HAP-1 (cell line): ENCODE measurements around the gene PEX10.
A peak's percentile ranks its signal among the peaks of the same experiment; 100 is the strongest.

ENCODE experiments used
- DNase-seq, 2 experiments: peaks; one replicate each; pipeline ENCODE4 v3.0.0-alpha.2; 2016 to 2020; ENCODE audit warnings: low spot score in 2 of 2
- H3K27me3 ChIP-seq: fragments of 250-450 bp; sonication (Bioruptor Pico); 2 replicates; pipeline ENCODE4 v1.5.1; 2020; ENCODE audit warnings: low read depth, mild to moderate bottlenecking, moderate library complexity
- H3K36me3 ChIP-seq: fragments of 250-450 bp; sonication (Bioruptor Pico); replicated peaks from 2 replicates; pipeline ENCODE4 v1.5.1; 2020; ENCODE audit warnings: mild to moderate bottlenecking
- H3K4me1 ChIP-seq: fragments of 250-450 bp; sonication (Bioruptor Pico); 2 replicates; pipeline ENCODE4 v1.5.1; 2020; ENCODE audit warnings: mild to moderate bottlenecking
- H3K4me3 ChIP-seq: fragments of 250-450 bp; sonication (Bioruptor Pico); 2 replicates; pipeline ENCODE4 v1.5.1; 2020; ENCODE audit warnings: mild to moderate bottlenecking, moderate library complexity
- H3K9me3 ChIP-seq: fragments of 250-450 bp; sonication (Bioruptor Pico); 2 replicates; pipeline ENCODE4 v1.5.1; 2020; ENCODE audit warnings: mild to moderate bottlenecking, moderate library complexity
- in situ Hi-C: fragments of 300-500 bp; cut with MboI; formaldehyde crosslinking; loops from 3 replicates; pipeline ENCODE4 v1.14.3; 2020; ENCODE audit warnings: low sequenced_read_pairs, inconsistent platforms, mixed read lengths

PEX10 gene

DNA sequence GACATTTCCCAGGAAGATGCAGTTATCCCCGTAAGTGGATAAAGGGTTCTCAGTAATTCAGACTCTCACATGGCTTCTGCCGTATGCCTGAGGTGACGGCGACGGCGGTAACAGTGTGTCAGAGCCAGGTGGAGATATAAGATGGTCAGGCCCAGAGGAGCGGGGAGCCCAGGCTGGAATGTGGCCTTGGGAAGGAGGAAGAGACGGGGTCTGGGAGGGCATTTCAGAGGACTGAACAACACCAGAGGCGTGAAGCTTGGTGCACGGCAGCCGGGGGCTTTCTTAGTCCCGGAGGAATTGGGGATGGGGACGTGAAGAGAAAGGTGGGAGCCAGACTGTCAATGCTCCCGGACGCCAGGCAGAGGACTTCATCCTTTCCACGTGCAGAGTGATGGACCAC, 19.7 kb downstream of the PEX10 start:
- in situ Hi-C loops, result no loop called here
- DNase-seq, result no peak
- Histone ChIP-seq H3K4me1 (peaks cover 5% of the 10 kb centered on the region), H3K4me3 (peak overlapping the region; percentile 94), H3K36me3 (peaks cover 45% of the 10 kb centered on the region), H3K9me3 (no peaks in the 10 kb centered on the region), H3K27me3 (no peaks in the 10 kb centered on the region)

DNA sequence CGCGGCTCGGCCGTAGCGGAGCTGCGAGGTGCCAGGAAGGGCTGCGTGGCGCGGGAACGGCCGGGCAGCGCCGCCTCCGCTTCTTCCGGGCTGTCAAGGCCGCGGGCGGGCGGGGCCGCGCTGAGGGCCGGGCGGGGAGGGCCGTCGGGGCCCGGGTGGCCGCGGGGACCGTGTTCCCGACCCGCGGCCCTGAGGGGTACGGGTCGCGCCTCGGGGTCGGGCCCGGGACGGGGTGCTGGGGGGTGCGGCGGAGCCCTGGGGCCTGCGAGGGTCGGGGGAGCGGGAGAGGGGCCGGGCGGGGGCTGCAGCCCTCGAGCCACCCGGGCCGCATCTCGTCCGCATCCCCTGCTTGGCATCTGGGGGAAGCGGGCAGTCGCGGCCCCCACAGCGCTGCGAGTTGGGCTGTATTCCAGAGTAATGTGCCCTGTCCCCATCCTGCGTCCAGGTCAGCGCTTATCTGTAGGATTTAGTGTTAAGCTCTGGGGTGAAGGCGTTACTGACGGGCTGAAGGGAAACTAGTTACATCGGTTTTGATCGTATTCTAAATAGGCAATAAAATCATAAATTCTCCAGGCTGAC, 20.3 kb downstream of the PEX10 start:
- H3K4me3 ChIP-seq, result peak overlapping the region; percentile 94
- no peaks in the 10 kb centered on the region for H3K9me3 ChIP-seq
- no peak for DNase-seq
- H3K27me3 ChIP-seq, result no peaks in the 10 kb centered on the region
- in situ Hi-C loops, result no loop called here
- H3K4me1 ChIP-seq, result peaks cover 5% of the 10 kb centered on the region
- H3K36me3 ChIP-seq, result peaks cover 45% of the 10 kb centered on the region

DNA sequence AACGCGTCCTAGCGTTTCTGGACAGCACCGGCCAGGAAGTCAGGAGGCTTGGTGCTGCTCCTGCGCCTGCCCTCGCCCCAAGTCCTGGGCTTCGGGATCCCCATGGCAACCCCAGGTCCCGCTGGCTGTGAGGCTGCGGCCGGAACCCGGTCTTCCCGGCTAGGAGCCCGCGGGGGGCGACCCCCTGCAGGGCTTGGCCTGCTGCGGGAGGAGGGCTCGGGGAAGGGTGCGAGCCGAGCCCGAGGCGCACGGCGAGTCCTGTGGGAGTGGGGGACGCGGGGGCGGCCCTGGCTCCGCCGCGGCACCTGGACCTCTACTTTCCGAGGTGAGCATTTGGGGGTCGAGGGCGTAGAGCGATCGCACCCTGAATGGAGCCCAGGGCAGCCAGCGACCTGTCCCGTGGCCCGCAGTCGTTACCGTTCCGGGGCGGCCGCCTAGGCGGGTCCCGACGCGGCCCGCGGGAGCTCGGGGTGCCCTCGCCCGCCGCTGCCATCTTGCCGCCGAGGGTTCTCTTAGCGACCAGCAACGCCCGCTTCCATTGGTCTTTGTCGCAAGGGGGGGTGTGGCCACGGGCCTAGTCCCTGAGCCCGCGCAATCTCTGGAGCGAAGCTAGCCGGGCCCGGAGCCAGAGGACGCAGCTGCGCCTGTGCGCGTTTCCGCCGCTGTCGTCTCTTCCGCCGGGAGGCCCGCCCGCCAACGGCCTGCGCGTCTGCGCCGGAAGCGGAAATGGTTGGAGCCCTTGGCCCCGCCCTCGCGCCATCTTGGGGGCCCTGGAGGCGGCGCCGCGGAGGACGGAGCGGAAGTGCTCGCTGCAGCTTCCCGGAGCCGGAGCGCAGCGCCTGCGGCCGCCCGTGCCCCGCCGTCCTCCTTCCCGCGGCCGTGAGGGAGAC, 21.1 kb downstream of the PEX10 start, which contains the start of the genes MORN1 and RER1:
Gene MORN1 (minus strand): TSS at position 514 of the 890 bp plus-strand sequence. CDS start 21 bp downstream, at position 493.
Gene RER1 (plus strand): TSS at position 801 of the 890 bp plus-strand sequence. CDS start 3,950 bp downstream, outside the sequence.
- DNase-seq, result peak; percentile 94 to 99
- in situ Hi-C loops, result no loop called here
- Histone ChIP-seq H3K9me3 (no peaks in the 10 kb centered on the region), H3K36me3 (peaks cover 40% of the 10 kb centered on the region), H3K27me3 (no peaks in the 10 kb centered on the region), H3K4me3 (peak within 1 kb of the TSS; percentile 94), H3K4me1 (peaks cover 5% of the 10 kb centered on the region)

DNA sequence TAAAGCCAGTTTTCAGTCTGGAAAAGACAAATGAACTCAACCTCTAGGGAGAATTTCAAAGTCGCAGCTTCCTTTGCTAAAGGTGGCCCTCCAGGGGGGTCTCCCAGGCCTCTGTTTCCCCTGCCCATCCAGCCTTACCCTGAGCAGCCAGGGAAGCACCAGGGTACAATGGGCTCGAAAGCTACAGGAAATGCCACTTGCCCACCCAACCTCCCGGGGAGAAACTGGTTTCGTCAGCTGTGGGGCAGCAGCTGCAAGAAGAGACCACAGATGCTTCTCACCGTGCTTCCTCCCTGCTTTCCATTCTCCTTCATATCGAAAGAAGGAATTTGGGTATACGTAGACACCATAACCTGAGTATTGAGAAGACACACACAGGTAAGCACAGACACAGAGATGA, 22.7 kb downstream of the PEX10 start:
- DNase-seq, result no peak
- in situ Hi-C loops, result no loop called here
- Histone ChIP-seq H3K4me1 (peaks cover 5% of the 10 kb centered on the region), H3K4me3 (no peak overlapping the region), H3K36me3 (peaks cover 28% of the 10 kb centered on the region), H3K27me3 (no peaks in the 10 kb centered on the region), H3K9me3 (no peaks in the 10 kb centered on the region)

- no peak for DNase-seq
- in situ Hi-C loops, result no loop called here
- H3K27me3 ChIP-seq, result no peaks in the 10 kb centered on the region
- peaks cover 5% of the 10 kb centered on the region for H3K4me1 ChIP-seq
- peaks cover 20% of the 10 kb centered on the region for H3K36me3 ChIP-seq
- H3K4me3 ChIP-seq, result no peak overlapping the region
- no peaks in the 10 kb centered on the region for H3K9me3 ChIP-seq
Measured at GRCh38 chr1:2388004-2388913, 24.1 kb downstream of the PEX10 start.

DNA sequence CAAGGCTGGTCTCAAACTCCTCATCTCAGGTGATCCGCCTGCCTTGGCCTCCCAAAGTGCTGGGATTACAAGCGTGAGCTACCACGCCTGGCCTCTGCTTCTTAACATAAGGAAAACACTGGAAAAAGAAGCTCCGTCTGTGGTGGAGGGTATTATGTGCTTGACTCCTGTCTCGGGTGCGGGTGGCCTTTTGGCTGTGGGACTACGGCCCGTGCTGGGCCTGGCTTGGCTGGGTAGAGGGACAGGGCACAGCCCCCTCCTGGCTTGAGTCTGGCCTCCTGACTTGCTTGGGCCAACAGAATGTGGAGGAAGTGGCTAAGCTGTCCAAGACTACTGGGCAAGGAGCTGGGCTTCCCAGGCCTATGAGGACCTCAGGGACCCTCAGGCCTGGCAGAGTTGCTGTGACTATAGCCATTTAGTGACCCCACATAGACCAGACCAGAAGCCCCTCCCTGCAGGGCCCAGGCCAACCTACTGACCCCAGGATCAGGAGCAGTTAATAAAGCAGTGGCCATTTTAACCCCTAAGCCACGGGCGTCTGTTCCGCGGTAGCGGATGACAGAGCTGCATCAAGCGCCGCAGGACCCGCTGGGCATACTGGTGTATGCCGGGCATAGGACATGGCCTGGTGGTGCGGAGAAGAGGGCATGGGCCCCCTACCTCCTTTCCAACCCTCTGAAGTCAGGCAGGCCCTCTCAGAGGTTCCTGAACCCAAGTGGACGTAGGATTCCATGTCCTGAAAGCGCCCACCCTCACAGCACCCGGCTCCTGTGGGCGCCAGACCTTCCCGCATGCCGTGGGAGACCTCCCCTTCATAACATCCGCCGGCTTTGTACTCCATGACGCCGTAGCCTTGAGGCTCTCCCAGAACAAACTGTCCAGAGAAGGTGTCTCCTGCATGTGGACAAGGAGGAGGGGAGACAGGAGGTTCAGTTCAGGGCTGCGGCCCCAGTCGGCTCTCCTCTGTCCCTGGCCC, 25.4 kb downstream of the PEX10 start:
- Histone ChIP-seq H3K4me3 (no peak overlapping the region), H3K36me3 (peaks cover 18% of the 10 kb centered on the region), H3K9me3 (no peaks in the 10 kb centered on the region), H3K4me1 (peaks cover 3% of the 10 kb centered on the region; the same call in 1 of the 2 replicates), H3K27me3 (no peaks in the 10 kb centered on the region)
- DNase-seq, result peak in 1 of 2 experiments; percentile 6
- in situ Hi-C loops, result no loop called here

- Histone ChIP-seq H3K4me3 (no peak overlapping the region), H3K36me3 (peaks cover 12% of the 10 kb centered on the region), H3K9me3 (no peaks in the 10 kb centered on the region), H3K4me1 (peaks cover 3% of the 10 kb centered on the region; the same call in 1 of the 2 replicates), H3K27me3 (no peaks in the 10 kb centered on the region)
- DNase-seq, result peak in 1 of 2 experiments; percentile 6
- in situ Hi-C loops, result no loop called here
Measured at GRCh38 chr1:2385606-2386280, 26.6 kb downstream of the PEX10 start.

- Histone ChIP-seq H3K4me3 (no peak overlapping the region), H3K9me3 (no peaks in the 10 kb centered on the region), H3K4me1 (no peaks in the 10 kb centered on the region), H3K27me3 (no peaks in the 10 kb centered on the region), H3K36me3 (peaks cover 12% of the 10 kb centered on the region)
- in situ Hi-C loops, result no loop called here
- DNase-seq, result peak in 1 of 2 experiments; percentile 6
Measured at GRCh38 chr1:2384941-2385481, 27.4 kb downstream of the PEX10 start.

- Histone ChIP-seq H3K36me3 (peaks cover 12% of the 10 kb centered on the region), H3K27me3 (no peaks in the 10 kb centered on the region), H3K4me3 (no peak overlapping the region), H3K4me1 (no peaks in the 10 kb centered on the region), H3K9me3 (no peaks in the 10 kb centered on the region)
- in situ Hi-C loops, result no loop called here
- peak in 1 of 2 experiments; percentile 13 for DNase-seq
Measured at GRCh38 chr1:2384130-2384860, 28.1 kb downstream of the PEX10 start.

GRCh38 chr1:2383576-2383975, 28.8 kb downstream of the PEX10 start:
- no peaks in the 10 kb centered on the region for H3K9me3 ChIP-seq
- H3K4me1 ChIP-seq, result no peaks in the 10 kb centered on the region
- DNase-seq, result peak in 1 of 2 experiments; percentile 7
- in situ Hi-C loops, result no loop called here
- no peaks in the 10 kb centered on the region for H3K27me3 ChIP-seq
- no peak overlapping the region for H3K4me3 ChIP-seq
- H3K36me3 ChIP-seq, result peaks cover 12% of the 10 kb centered on the region

DNA sequence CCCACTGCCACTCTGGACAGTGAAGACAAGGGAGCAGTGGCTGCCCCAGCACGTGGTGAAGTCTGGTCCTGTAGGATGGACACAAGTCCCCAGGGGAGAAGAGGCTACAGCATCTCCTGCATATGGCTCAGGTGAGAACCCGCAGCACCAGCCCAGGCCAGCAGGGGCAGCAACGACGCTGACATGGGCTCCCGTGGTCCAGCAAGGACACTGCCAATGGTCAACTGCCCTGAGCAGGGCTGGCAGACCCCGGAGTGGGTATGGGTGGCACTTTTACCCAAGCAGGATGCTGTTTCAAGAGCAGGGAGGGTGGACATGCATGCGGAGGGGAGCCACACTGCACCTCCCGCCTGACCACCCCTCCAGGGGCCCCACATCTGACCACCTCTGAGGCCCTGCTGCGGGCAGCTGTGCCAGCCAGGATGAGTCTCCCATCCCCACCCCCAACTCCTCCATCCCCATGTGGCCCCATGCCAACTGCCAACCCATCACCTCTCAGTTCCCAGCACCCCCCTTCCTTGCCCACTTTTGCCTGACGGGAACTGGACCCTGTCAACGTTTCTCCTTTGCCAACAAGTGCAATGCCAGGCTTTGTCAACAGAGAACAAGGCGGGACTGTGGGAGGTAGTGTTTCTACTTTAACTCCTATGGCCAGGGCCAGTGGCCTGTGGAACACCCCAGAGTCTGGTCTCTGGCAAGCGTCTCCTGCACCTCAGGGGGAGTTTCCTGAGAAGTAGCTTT, 29.6 kb downstream of the PEX10 start:
- no peaks in the 10 kb centered on the region for H3K27me3 ChIP-seq
- H3K4me3 ChIP-seq, result no peak overlapping the region
- DNase-seq, result peak in 1 of 2 experiments; percentile 67
- H3K36me3 ChIP-seq, result peaks cover 11% of the 10 kb centered on the region
- no peaks in the 10 kb centered on the region for H3K4me1 ChIP-seq
- in situ Hi-C loops, result no loop called here
- no peaks in the 10 kb centered on the region for H3K9me3 ChIP-seq
